GM12878 (cell line): ENCODE data around the gene LRRK1.

Experiments used
- BACH1 ChIP-seq: fragments of 450-650 bp; IDR thresholded peaks from 2 replicates; pipeline ENCODE4 v1.6.1; 2017; ENCODE audit warnings: mild to moderate bottlenecking, borderline replicate concordance
- BCL11A ChIP-seq: IDR thresholded peaks from 2 replicates; pipeline ENCODE4 v1.6.1; 2011; ENCODE audit warnings: low read depth, low read length
- BRCA1 ChIP-seq: IDR thresholded peaks from 2 replicates; pipeline ENCODE4 v1.6.1; 2011; ENCODE audit warnings: low read depth, low read length, improper control_type of control experiment
- CTCF ChIP-seq, 3 experiments: IDR thresholded peaks in 2 of 3; conservative IDR thresholded peaks in 1 of 3; 2 replicates each; pipeline ENCODE4 v1.5.1; 2011; ENCODE audit warnings: low read depth in 3 of 3, low read length in 3 of 3, mild to moderate bottlenecking in 3 of 3, control low read depth in 2 of 3, moderate library complexity in 2 of 3, inconsistent platforms in 1 of 3, mixed read lengths in 1 of 3; ENCODE audit not compliant: control insufficient read depth in 2 of 3, insufficient read depth in 1 of 3; ENCODE audit errors: extremely low read depth in 1 of 3
- EP300 ChIP-seq, 2 experiments: fragments of 150-350 bp in 1 of 2; IDR thresholded peaks; 2 replicates each; pipeline ENCODE4 v1.6.1; 2011 to 2012; ENCODE audit warnings: low read depth in 2 of 2, low read length in 2 of 2, borderline replicate concordance in 1 of 2, improper control_type of control experiment in 1 of 2, inconsistent platforms in 1 of 2; ENCODE audit not compliant: control insufficient read depth in 1 of 2
- MYC ChIP-seq: IDR thresholded peaks from 2 replicates; pipeline ENCODE4 v1.6.1; 2011; ENCODE audit warnings: mild to moderate bottlenecking, low read length, moderate library complexity, inconsistent platforms; ENCODE audit not compliant: insufficient read depth, insufficient replicate concordance, insufficient read length, severe bottlenecking
- NFIC ChIP-seq: IDR thresholded peaks from 2 replicates; pipeline ENCODE4 v1.6.1; 2012; ENCODE audit warnings: low read depth, mild to moderate bottlenecking, inconsistent platforms, low read length, moderate library complexity
- POLR2A ChIP-seq: IDR thresholded peaks from 2 replicates; pipeline ENCODE4 v1.6.1; 2011; ENCODE audit warnings: low read depth, mild to moderate bottlenecking, low read length
- REST ChIP-seq: IDR thresholded peaks from 2 replicates; pipeline ENCODE4 v1.6.1; 2012; ENCODE audit warnings: mild to moderate bottlenecking, low read depth, low read length
- SIN3A ChIP-seq: IDR thresholded peaks from 2 replicates; pipeline ENCODE4 v1.6.1; 2012; ENCODE audit warnings: low read depth, low read length, improper control_type of control experiment
- SP1 ChIP-seq: IDR thresholded peaks from one replicate; pipeline ENCODE4 v1.6.1; 2011; ENCODE audit warnings: low read depth, low read length

- TF ChIP-seq BRCA1 (no peak), BCL11A (no peak), CTCF (IDR thresholded peaks at IDR 0.05 in 2 of 3, conservative IDR thresholded peaks at IDR 0.05 in 1 of 3; ENCODE audit: control insufficient read depth in 2 of 3, extremely low read depth in 1 of 3, insufficient read depth in 1 of 3, low read depth in 3 of 3, low read length in 3 of 3) (no peak), MYC (no peak), REST (no peak), SP1 (no peak), POLR2A (no peak), BACH1 (no peak), SIN3A (no peak), NFIC (no peak), EP300 (IDR thresholded peaks at IDR 0.05; ENCODE audit: borderline replicate concordance in 1 of 2, control insufficient read depth in 1 of 2, low read depth in 2 of 2, low read length in 2 of 2) (no peak)
Observed at GRCh38 chr15:101102746-101103145, 183.6 kb downstream of the LRRK1 start.
